Measurements from ENCODE around the gene FEV. TPM values are rescaled to one million over a fixed set of nuclear protein-coding genes. Genes with fewer than 3 reads are reported as not detected.
"Not testable (repeated sequence)": the region's sequence is repeated elsewhere in the genome, so short reads cannot be mapped to it uniquely, and the experiment has no call there.

FEV gene
- total RNA-seq, 3 donors from 2014 or later, result 0.63 to 2.7 (median 1.8) TPM

GRCh38 chr2:218946621-218947020 is 38.4 kb downstream of the FEV start:
- no peaks in the 10 kb centered on the region for H3K9me3 ChIP-seq
- no peak for TF ChIP-seq CTCF (IDR thresholded peaks at IDR 0.05)
- H3K4me3 ChIP-seq, result no peak overlapping the region
- ATAC-seq (no peak), DNase-seq (no peak)
- H3K4me1 ChIP-seq (ENCODE audit: low read depth), result no peaks in the 10 kb centered on the region
- no peaks in the 10 kb centered on the region for H3K36me3 ChIP-seq (ENCODE audit: low read depth)
- intact Hi-C loops (cut with DNase I, micrococcal nuclease), result no loop called here

GRCh38 chr2:218944759-218945404 is 40.1 kb downstream of the FEV start:
- no peak overlapping the region for H3K4me3 ChIP-seq
- H3K9me3 ChIP-seq, result no peaks in the 10 kb centered on the region
- DNase-seq (no peak), ATAC-seq (no peak)
- intact Hi-C loops (cut with DNase I, micrococcal nuclease), result no loop called here
- no peaks in the 10 kb centered on the region for H3K4me1 ChIP-seq (ENCODE audit: low read depth)
- H3K36me3 ChIP-seq (ENCODE audit: low read depth), result no peaks in the 10 kb centered on the region
- TF ChIP-seq CTCF (IDR thresholded peaks at IDR 0.05), result no peak

- H3K9me3 ChIP-seq; DNase-seq; H3K4me3 ChIP-seq; H3K4me1 ChIP-seq (ENCODE audit: low read depth); intact Hi-C loops (cut with DNase I, micrococcal nuclease); ATAC-seq; H3K36me3 ChIP-seq (ENCODE audit: low read depth): not testable (repeated sequence)
These were observed 53.2 kb downstream of the FEV start for GRCh38 chr2:218931751-218932150.

Small RNAs within 50 kb of the gene (microRNA-seq; reads per million reads assigned to microRNA genes)
- 60,583 reads per million, percentile 99 among the genes with 10 or more reads in this experiment for gene MIR375

Other genes with a start within 250 kb of the FEV start
- 10 to 100 TPM; 31.0 to 70.0 (median 37.7) TPM for gene CYP27A1, start 203.0 kb downstream of the FEV start, total RNA-seq
- gene PRKAG3, start 153.4 kb downstream of the FEV start, total RNA-seq, result not detected
- gene WNT6, start 125.4 kb downstream of the FEV start, total RNA-seq, result 1 to 10 TPM in 1 of 3 donors, under 1 TPM in 2; 0.39 to 5.7 (median 0.41) TPM
- gene WNT10A, start 104.3 kb downstream of the FEV start, total RNA-seq, result 1 to 10 TPM in 1 of 3 donors, under 1 TPM in 2; 0.17 to 1.1 (median 0.22) TPM
- 1 to 10 TPM in 1 of 3 donors, under 1 TPM in 2; 0.38 to 1.4 (median 0.39) TPM for gene CDK5R2, start 25.5 kb downstream of the FEV start, total RNA-seq
- gene CRYBA2, start 8.2 kb upstream of the FEV start, total RNA-seq, result 1 to 10 TPM; 1.2 to 6.1 (median 5.0) TPM
- under 1 TPM; 0.09 to 0.46 (median 0.27) TPM for gene CFAP65, start 56.3 kb upstream of the FEV start, total RNA-seq
- 10 to 100 TPM; 31.0 to 91.2 (median 57.6) TPM for gene IHH, start 75.7 kb upstream of the FEV start, total RNA-seq
- 10 to 100 TPM; 31.9 to 63.6 (median 41.7) TPM for gene NHEJ1, start 175.6 kb upstream of the FEV start, total RNA-seq
- gene SLC23A3, start 184.8 kb upstream of the FEV start, total RNA-seq, result 10 to 100 TPM in 1 of 3 donors, 1 to 10 TPM in 2; 5.8 to 13.6 (median 7.6) TPM
- 100 to 1,000 TPM in 2 of 3 donors, 10 to 100 TPM in 1; 90.4 to 138 (median 110) TPM for gene CNPPD1, start 191.7 kb upstream of the FEV start, total RNA-seq
- 100 to 1,000 TPM; 110 to 159 (median 110) TPM for gene RETREG2, start 193.1 kb upstream of the FEV start, total RNA-seq
- gene ZFAND2B, start 221.6 kb upstream of the FEV start, total RNA-seq, result 10 to 100 TPM; 59.6 to 88.5 (median 66.0) TPM
- gene ABCB6, start 233.8 kb upstream of the FEV start, total RNA-seq, result 10 to 100 TPM in 2 of 3 donors, 1 to 10 TPM in 1; 6.7 to 21.3 (median 10.4) TPM
- gene ATG9A, start 244.5 kb upstream of the FEV start, total RNA-seq, result 10 to 100 TPM; 51.9 to 74.3 (median 63.4) TPM
- 10 to 100 TPM; 38.6 to 65.2 (median 47.1) TPM for gene ANKZF1, start 244.6 kb upstream of the FEV start, total RNA-seq